Stimulated activated CD8-positive, alpha-beta memory T cell treated with anti-CD3 and anti-CD28 coated beads, Interleukin-4, amount 100 ng/mL, for 48 hours (primary cell): ENCODE measurements around the gene IRF9.

Experiments
- DNase-seq: peaks from one replicate; pipeline ENCODE4 v3.0.0-alpha.2; 2020

IRF9 gene

GRCh38 chr14:24160850-24161804 lies at the start of gene IRF9:
IRF9 (plus strand) TSS chr14:24161265; CDS start chr14:24162145, 880 bp downstream.
- DNase-seq = peak; percentile 100

- no peak for DNase-seq
These were observed 47.7 kb upstream of the IRF9 start for GRCh38 chr14:24113379-24113800.

GRCh38 chr14:24113801-24114531 lies 47.1 kb upstream of the IRF9 start:
- DNase-seq = peak; percentile 87

- DNase-seq = peak; percentile 98
These were observed 46.3 kb upstream of the IRF9 start, which contains the start of the genes DCAF11 and NRL for GRCh38 chr14:24114532-24115421. DCAF11 (plus strand) TSS chr14:24114777; CDS start chr14:24115595, 818 bp downstream. NRL (minus strand) TSS chr14:24114949; CDS start chr14:24082848, 32,101 bp downstream.

- DNase-seq = no peak
These were observed 45.5 kb upstream of the IRF9 start for GRCh38 chr14:24115422-24116127.

- DNase-seq = no peak
These were observed 44.8 kb upstream of the IRF9 start for GRCh38 chr14:24116128-24116814.

- no peak for DNase-seq
These were observed 43.9 kb upstream of the IRF9 start for GRCh38 chr14:24117179-24117578.

GRCh38 chr14:24119691-24120090 lies 41.4 kb upstream of the IRF9 start:
- no peak for DNase-seq

GRCh38 chr14:24121210-24121609 lies 39.9 kb upstream of the IRF9 start:
- no peak for DNase-seq

- DNase-seq = no peak
These were observed 38.6 kb upstream of the IRF9 start for GRCh38 chr14:24122416-24122815.

- DNase-seq = no peak
These were observed 38.2 kb upstream of the IRF9 start for GRCh38 chr14:24122898-24123297.

- DNase-seq = no peak
These were observed 37.3 kb upstream of the IRF9 start for GRCh38 chr14:24123424-24124417.

- no peak for DNase-seq
These were observed 34.1 kb upstream of the IRF9 start for GRCh38 chr14:24126939-24127338.

- no peak for DNase-seq
These were observed 33.4 kb upstream of the IRF9 start for GRCh38 chr14:24127673-24128072.

- no peak for DNase-seq
These were observed 31.6 kb upstream of the IRF9 start for GRCh38 chr14:24129410-24129998.

GRCh38 chr14:24130380-24130716 lies 30.7 kb upstream of the IRF9 start, which contains the start of gene FITM1:
FITM1 (plus strand) TSS chr14:24130659; CDS start chr14:24131564, 905 bp downstream.
- DNase-seq = no peak

- no peak for DNase-seq
These were observed 30.1 kb upstream of the IRF9 start for GRCh38 chr14:24130717-24131548.

- no peak for DNase-seq
These were observed 29.5 kb upstream of the IRF9 start for GRCh38 chr14:24131549-24131966.
